Neural crest cell (in vitro differentiated cells): ENCODE data around the gene RPS26. TPM values are rescaled to one million over a fixed set of nuclear protein-coding genes. Genes with fewer than 3 reads are reported as not detected.

Experiments used
- DNase-seq: peaks from one replicate; pipeline ENCODE4 v3.0.0; 2021; ENCODE audit warnings: low read depth, mixed read lengths, low spot score
- H3K27ac Mint-ChIP-seq: one replicate; pipeline ENCODE4 v1.8.0; 2021; ENCODE audit warnings: mild to moderate bottlenecking, mixed read lengths; ENCODE audit not compliant: unreplicated experiment
- H3K27me3 Mint-ChIP-seq: 2 replicates; pipeline ENCODE4 v1.8.0; 2021; ENCODE audit warnings: low read depth, mild to moderate bottlenecking, mixed read lengths
- H3K36me3 Mint-ChIP-seq: 2 replicates; pipeline ENCODE4 v1.8.0; 2021; ENCODE audit warnings: low read depth, mild to moderate bottlenecking, mixed read lengths
- H3K4me1 Mint-ChIP-seq: 2 replicates; pipeline ENCODE4 v1.8.0; 2021; ENCODE audit warnings: mixed read lengths
- H3K4me3 Mint-ChIP-seq: one replicate; pipeline ENCODE4 v1.8.0; 2021; ENCODE audit warnings: mild to moderate bottlenecking, mixed read lengths
- H3K9me3 Mint-ChIP-seq: 2 replicates; pipeline ENCODE4 v1.8.0; 2021; ENCODE audit warnings: mixed read lengths
- CTCF ChIP-seq: fragments of 200-600 bp; sonication (generic); conservative IDR thresholded peaks from 2 replicates; pipeline ENCODE4 v1.5.0; 2021; ENCODE audit warnings: antibody characterized with exemption, mild to moderate bottlenecking
- total RNA-seq: library from RNA; stranded (reverse); gene quantifications from 2 replicates; pipeline ENCODE4 v1.2.1, GENCODE V29; 2021

RPS26 gene
- total RNA-seq, 1 donor from 2014 or later = 32.3 TPM

- no peak for TF ChIP-seq CTCF
- Mint-ChIP-seq H3K36me3 (peaks cover 8% of the 10 kb centered on the region), H3K27me3 (peaks cover 41% of the 10 kb centered on the region), H3K4me3 (peak overlapping the region; percentile 96), H3K9me3 (no peaks in the 10 kb centered on the region), H3K4me1 (peaks cover 43% of the 10 kb centered on the region), H3K27ac (peak overlapping the region; percentile 97)
- peak; percentile 47 for DNase-seq
Measured at GRCh38 chr12:56081393-56082347, 40.0 kb downstream of the RPS26 start.

- Mint-ChIP-seq H3K36me3 (peaks cover 8% of the 10 kb centered on the region), H3K27me3 (peaks cover 41% of the 10 kb centered on the region), H3K4me1 (peaks cover 43% of the 10 kb centered on the region), H3K4me3 (peak overlapping the region; percentile 96), H3K9me3 (no peaks in the 10 kb centered on the region), H3K27ac (peak overlapping the region; percentile 27)
- DNase-seq = peak; percentile 6
- TF ChIP-seq CTCF = no peak
Measured at GRCh38 chr12:56082382-56082781, 40.7 kb downstream of the RPS26 start.

GRCh38 chr12:56082967-56083366 lies 41.2 kb downstream of the RPS26 start:
- Mint-ChIP-seq H3K9me3 (no peaks in the 10 kb centered on the region), H3K27me3 (peaks cover 41% of the 10 kb centered on the region), H3K36me3 (peaks cover 8% of the 10 kb centered on the region), H3K27ac (peak overlapping the region; percentile 29), H3K4me3 (peak overlapping the region; percentile 96), H3K4me1 (peaks cover 43% of the 10 kb centered on the region)
- no peak for TF ChIP-seq CTCF
- peak; percentile 40 for DNase-seq

- peak overlapping the region; percentile 17 for H3K4me3 Mint-ChIP-seq
- no peak for DNase-seq
- peaks cover 27% of the 10 kb centered on the region for H3K27me3 Mint-ChIP-seq
- H3K27ac Mint-ChIP-seq = no peak overlapping the region
- no peaks in the 10 kb centered on the region for H3K9me3 Mint-ChIP-seq
- peaks cover 37% of the 10 kb centered on the region for H3K4me1 Mint-ChIP-seq
- peaks cover 8% of the 10 kb centered on the region for H3K36me3 Mint-ChIP-seq
- peak; percentile 45 for TF ChIP-seq CTCF
Measured at GRCh38 chr12:56084958-56085543, 43.3 kb downstream of the RPS26 start.

- peaks cover 17% of the 10 kb centered on the region for H3K27me3 Mint-ChIP-seq
- H3K36me3 Mint-ChIP-seq = peaks cover 8% of the 10 kb centered on the region
- no peaks in the 10 kb centered on the region for H3K9me3 Mint-ChIP-seq
- peaks cover 32% of the 10 kb centered on the region for H3K4me1 Mint-ChIP-seq
- no peak overlapping the region for H3K27ac Mint-ChIP-seq
- H3K4me3 Mint-ChIP-seq = no peak overlapping the region
- no peak for DNase-seq
- TF ChIP-seq CTCF = no peak
Measured at GRCh38 chr12:56086096-56086495, 44.4 kb downstream of the RPS26 start.
